Adrenal gland (tissue), 12 donors: Measurements from ENCODE around the gene TH. TPM values are rescaled to one million over a fixed set of nuclear protein-coding genes. Genes with fewer than 3 reads are reported as not detected.
"Not testable (repeated sequence)": the region's sequence is repeated elsewhere in the genome, so short reads cannot be mapped to it uniquely, and the experiment has no call there.

Source experiments
- DNase-seq, 7 donors: peaks; one replicate each; pipeline ENCODE4 v3.0.0-alpha.2; 2019 to 2020
- H3K27ac ChIP-seq, 5 donors: fragments of 200-600 bp; sonication (generic) in 4 of 5; 1 replicate in 3 of 5; 2 replicates in 2 of 5; pipeline versions ENCODE4 v1.5.1 to v1.8.0; 2016 to 2020; ENCODE audit warnings: mild to moderate bottlenecking in 1 of 5
- H3K27me3 ChIP-seq: fragments of 200-600 bp; 2 replicates; pipeline ENCODE4 v1.8.0; 2021
- H3K36me3 ChIP-seq, 2 donors: fragments of 200-600 bp; replicated peaks in 1 of 2; 1 replicate in 1 of 2; 2 replicates in 1 of 2; pipeline versions ENCODE4 v1.5.1 to v1.8.0; 2018 to 2022
- H3K4me1 ChIP-seq, 2 donors: fragments of 200-600 bp; replicated peaks in 1 of 2; 1 replicate in 1 of 2; 2 replicates in 1 of 2; pipeline versions ENCODE4 v1.5.1 to v1.8.0; 2018 to 2021
- H3K4me3 ChIP-seq, 4 donors: fragments of 200-600 bp; sonication (generic) in 3 of 4; one replicate each; pipeline ENCODE4 v1.5.1; 2016 to 2018
- H3K9me3 ChIP-seq, 3 donors: fragments of 200-600 bp; sonication (generic) in 1 of 3; replicated peaks in 1 of 3; 1 replicate in 2 of 3; 2 replicates in 1 of 3; pipeline versions ENCODE4 v1.5.1 to v1.8.0; 2016 to 2021
- CTCF ChIP-seq, 6 experiments: fragments of 450-650 bp in 4 of 6; fragments of 200-600 bp in 2 of 6; sonication (generic) in 1 of 6; IDR thresholded peaks; 1 replicate in 5 of 6; 2 replicates in 1 of 6; pipeline versions ENCODE4 v1.5.1 to v1.8.0; 2016 to 2021; ENCODE audit warnings: antibody characterized with exemption in 6 of 6, mild to moderate bottlenecking in 2 of 6, moderate library complexity in 1 of 6
- POLR2A ChIP-seq, 2 donors: fragments of 450-650 bp; IDR thresholded peaks; one replicate each; pipeline ENCODE4 v1.6.1; 2017; ENCODE audit warnings: antibody characterized with exemption in 2 of 2, mild to moderate bottlenecking in 2 of 2, moderate library complexity in 1 of 2
- WGBS, 4 donors: extraction: QIAGEN DNeasy Blood & Tissue Kit in 2 of 4; methylation state at CpG; one replicate each; pipeline versions ENCODE4 v1.1.5 to v1.1.7; 2013 to 2017; 5-methylcytosine and 5-hydroxymethylcytosine counted together
- intact Hi-C, 2 donors: fragments of 100-400 bp; cut with DNase I; formaldehyde crosslinking; loops; one replicate each; pipeline versions ENCODE4 v1.14.1 to v1.15.0; 2022 to 2023
- polyA plus RNA-seq, 3 donors: library from polyadenylated mRNA; stranded (reverse); fragments of 200-250 nt in 2 of 3; fragments of 350-450 nt in 1 of 3; fragmentation: Illumina TruSeq in 1 of 3; extraction: RNeasy Lipid Tissue Mini Kit (QIAGEN cat#74804) in 1 of 3; gene quantifications; one replicate each; pipeline ENCODE4 v1.2.3, GENCODE V29; 2013 to 2014
- total RNA-seq, 9 donors: library from RNA; depleted of rRNA in 4 of 9; stranded (reverse); fragments of >200 nt in 4 of 9; fragments of 120-200 nt in 1 of 9; fragmentation: NEBNext Ultra II Directional in 1 of 9; extraction: Animal tissue kit (Norgen Biotek cat#: 25700) in 1 of 9; gene quantifications; one replicate each; pipeline versions ENCODE4 v1.1.0 to v1.2.4, GENCODE V29; 2013 to 2023
- donor health status: healthy with polysubstance abuse.
- donor health status: Bipolar disorder and iron deficiency.
- donor health status: DM: yes; HTN: yes; CAD: no.
- donor health status: DM: no; HTN: no; CAD: no.
- donor health status: DM: no; HTN: no; CAD: no.
- donor health status: DM: yes; HTN: yes; CAD: no.

TH gene
- total and polyA plus RNA-seq, 12 donors = 0.54 to 1,253 (median 55.2) TPM; not detected in 1

GRCh38 chr11:2128130-2128510 is 43.5 kb downstream of the TH start:
- intact Hi-C loops = no loop called here
- 60 to 75% (median 69%) methylated on average over 3 to 7 of the region's 7 CpGs for WGBS, 4 donors
- Histone ChIP-seq H3K4me3 (no peak overlapping the region), H3K27ac (no peak overlapping the region), H3K4me1 (no peaks in the 10 kb centered on the region), H3K27me3 (no peaks in the 10 kb centered on the region), H3K36me3 (no peaks in the 10 kb centered on the region), H3K9me3 (no peaks in the 10 kb centered on the region)
- TF ChIP-seq POLR2A (IDR thresholded peaks at IDR 0.05) (no peak), CTCF (IDR thresholded peaks at IDR 0.05) (no peak)
- DNase-seq = no peak

- Histone ChIP-seq H3K27me3 (peaks cover 1% of the 10 kb centered on the region), H3K27ac (no peak overlapping the region), H3K36me3 (no peaks in the 10 kb centered on the region), H3K9me3 (no peaks in the 10 kb centered on the region), H3K4me3 (no peak overlapping the region), H3K4me1 (no peaks in the 10 kb centered on the region)
- intact Hi-C loops = no loop called here
- 65 to 71% (median 70%) methylated on average over 4 to 8 of the region's 8 CpGs for WGBS, 4 donors
- DNase-seq = no peak
- TF ChIP-seq POLR2A (IDR thresholded peaks at IDR 0.05) (no peak), CTCF (IDR thresholded peaks at IDR 0.05) (no peak)
Measured at GRCh38 chr11:2127482-2128129, 44.0 kb downstream of the TH start.

GRCh38 chr11:2126520-2127085 is 45.0 kb downstream of the TH start:
- TF ChIP-seq CTCF (IDR thresholded peaks at IDR 0.05) = no peak
- TF ChIP-seq POLR2A (IDR thresholded peaks at IDR 0.05) = no peak

GRCh38 chr11:2124736-2125484 is 46.7 kb downstream of the TH start:
- H3K9me3 ChIP-seq, H3K4me3 ChIP-seq, intact Hi-C loops, DNase-seq, H3K4me1 ChIP-seq, H3K27ac ChIP-seq, H3K36me3 ChIP-seq: not testable (repeated sequence)
- H3K27me3 ChIP-seq = peaks cover 13% of the 10 kb centered on the region
- 83 to 88% (median 87%) methylated on average over 8 to 9 of the region's 10 CpGs for WGBS, 4 donors

More at GRCh38 chr11:2126520-2127085, 45.0 kb downstream of the TH start:
- Histone ChIP-seq H3K27me3 (peaks cover 5% of the 10 kb centered on the region), H3K36me3 (no peaks in the 10 kb centered on the region), H3K27ac (no peak overlapping the region), H3K4me3 (no peak overlapping the region), H3K4me1 (no peaks in the 10 kb centered on the region), H3K9me3 (no peaks in the 10 kb centered on the region)
- intact Hi-C loops = no loop called here
- DNase-seq = no peak
- WGBS, 4 donors = 85 to 91% (median 87%) methylated on average over 2 of the region's 2 CpGs
